Head of caudate nucleus (tissue), 42 donors: ENCODE results near the gene NELFB.
A peak's percentile ranks its signal among the peaks of the same experiment; 100 is the strongest.
"Not testable (repeated sequence)": the region's sequence is repeated elsewhere in the genome, so short reads cannot be mapped to it uniquely, and the experiment has no call there.

ENCODE experiments used
- DNase-seq, 42 donors: peaks; one replicate each; pipeline versions ENCODE4 v3.0.0 to v3.0.0-alpha.2; 2020 to 2021; ENCODE audit warnings: mixed read lengths in 7 of 42
- intact Hi-C: fragments of 100-400 bp; cut with DNase I; formaldehyde crosslinking; loops from one replicate; pipeline ENCODE4 v1.15.0; 2022

Gene NELFB

DNA sequence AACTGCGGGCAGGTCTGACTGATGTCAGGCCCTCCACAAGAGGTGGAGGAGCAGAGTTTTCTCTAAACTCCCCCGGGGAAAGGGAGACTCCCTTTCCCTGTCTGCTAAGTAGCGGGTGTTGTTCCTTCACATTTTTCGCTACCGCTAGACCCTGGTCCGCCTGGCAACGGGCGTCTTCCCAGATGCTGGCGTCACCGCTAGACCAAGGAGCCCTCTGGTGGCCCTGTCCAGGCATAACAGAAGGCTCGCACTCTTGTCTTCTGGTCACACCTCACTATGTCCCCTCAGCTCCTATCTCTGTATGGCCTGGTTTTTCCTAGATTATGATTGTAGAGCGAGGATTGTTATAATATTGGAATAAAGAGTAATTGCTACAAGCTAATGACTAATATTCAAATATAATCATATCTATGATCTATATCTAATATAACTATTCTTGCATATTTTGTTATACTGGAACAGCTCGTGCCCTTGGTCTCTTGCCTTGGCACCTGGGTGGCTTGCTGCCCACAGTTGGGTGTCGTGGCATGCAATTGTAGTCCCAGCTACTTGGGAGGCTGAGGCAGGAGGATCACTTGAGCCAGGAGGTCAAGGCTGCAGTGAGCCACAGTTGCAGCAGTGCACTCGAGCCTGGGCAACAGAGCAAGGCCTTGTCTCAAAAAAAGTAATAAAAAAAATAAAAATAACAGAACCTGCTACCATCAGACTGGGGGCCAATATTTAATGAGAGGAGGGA is 7.2 kb downstream of the NELFB start:
- intact Hi-C loops, result not testable (repeated sequence)
- peak in 13 of 42 donors; percentile 30 to 66 (median 45) for DNase-seq

DNA sequence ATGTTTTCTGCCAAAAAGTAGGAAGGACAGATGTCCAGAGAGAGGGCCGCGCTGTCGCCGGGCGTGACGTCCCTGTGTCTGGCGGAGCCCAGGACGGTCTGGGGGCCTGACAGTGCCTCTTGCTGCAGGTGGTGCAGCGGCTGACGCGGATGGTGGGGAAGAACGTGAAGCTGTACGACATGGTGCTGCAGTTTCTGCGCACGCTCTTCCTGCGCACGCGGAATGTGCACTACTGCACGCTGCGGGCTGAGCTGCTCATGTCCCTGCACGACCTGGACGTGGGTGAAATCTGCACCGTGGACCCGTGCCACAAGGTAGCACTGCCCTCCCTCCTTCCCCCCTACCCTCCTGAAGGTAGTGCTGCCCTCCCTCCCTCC is 7.8 kb downstream of the NELFB start:
- DNase-seq, result no peak
- intact Hi-C loops, result no loop called here

DNA sequence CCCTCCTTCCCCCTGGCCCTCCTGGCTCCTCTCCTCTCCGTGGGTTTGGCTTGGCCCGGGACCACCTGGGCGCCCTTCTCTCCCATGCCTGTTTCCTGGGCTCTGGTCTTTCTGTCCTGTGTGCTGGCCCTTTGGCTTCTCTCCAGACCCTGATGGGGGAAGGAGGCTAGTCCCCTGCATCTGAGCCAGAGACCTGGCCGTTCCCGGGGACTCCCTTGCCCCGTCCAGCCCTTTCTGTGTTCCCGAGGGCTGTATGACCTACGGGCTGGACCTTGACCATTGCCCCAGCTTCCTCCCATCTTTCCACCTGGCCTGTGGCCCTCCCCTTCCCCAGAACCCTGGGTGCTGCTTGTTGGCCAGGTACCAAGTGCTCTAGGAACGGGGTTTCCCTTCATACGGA is 8.4 kb downstream of the NELFB start:
- intact Hi-C loops, result no loop called here
- no peak for DNase-seq

- DNase-seq, result no peak
- intact Hi-C loops, result no loop called here
Measured at GRCh38 chr9:137264067-137264466, 8.9 kb downstream of the NELFB start.

DNA sequence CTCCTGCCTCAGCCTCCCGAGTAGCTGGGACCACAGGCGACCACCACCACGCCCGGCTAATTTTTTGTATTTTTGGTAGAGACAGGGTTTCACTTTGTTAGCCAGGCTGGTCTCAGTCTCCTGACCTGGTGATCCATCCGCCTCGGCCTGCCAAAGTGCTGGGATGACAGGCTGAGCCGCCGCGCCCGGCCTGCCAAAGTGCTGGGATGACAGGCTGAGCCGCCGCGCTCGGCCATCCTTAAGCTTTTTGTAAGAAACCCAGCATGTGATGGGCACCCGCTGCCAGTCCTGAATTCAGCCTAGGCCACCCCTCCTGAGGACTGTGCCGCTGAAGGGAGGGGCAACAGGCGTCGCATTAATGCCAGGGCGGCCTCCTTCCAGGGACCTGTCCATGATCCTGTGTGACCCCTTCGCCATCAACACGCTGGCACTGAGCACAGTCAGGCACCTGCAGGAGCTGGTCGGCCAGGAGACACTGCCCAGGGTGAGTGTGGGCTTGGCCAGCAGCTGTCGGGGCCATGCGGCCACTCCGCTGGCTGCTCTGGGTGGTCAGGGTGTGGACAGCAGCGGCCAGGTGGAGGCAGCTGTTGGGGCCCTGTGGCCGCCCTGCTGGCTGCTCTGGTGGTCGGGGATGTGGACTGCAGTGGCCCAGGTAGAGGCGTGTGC is 10.5 kb downstream of the NELFB start:
- no peak for DNase-seq

DNA sequence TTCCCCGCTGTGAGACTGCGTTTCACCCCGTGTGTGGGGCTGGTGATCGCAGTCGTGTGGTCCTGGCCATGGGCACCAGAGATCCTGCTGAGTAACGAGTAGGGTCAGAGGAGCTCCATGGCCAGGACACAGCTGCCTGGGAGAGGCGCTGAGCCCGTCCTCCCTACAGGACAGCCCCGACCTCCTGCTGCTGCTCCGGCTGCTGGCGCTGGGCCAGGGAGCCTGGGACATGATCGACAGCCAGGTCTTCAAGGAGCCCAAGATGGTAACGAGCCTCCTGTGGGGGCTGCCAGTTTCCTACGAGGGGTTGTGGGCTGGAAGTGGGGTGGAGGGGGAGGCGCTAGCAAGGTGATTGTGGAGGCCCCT is 11.0 kb downstream of the NELFB start:
- DNase-seq, result no peak
- intact Hi-C loops, result no loop called here

More for the DNA sequence above, 10.5 kb downstream of the NELFB start:
- intact Hi-C loops, result no loop called here

- no peak for DNase-seq
- intact Hi-C loops, result no loop called here
Measured at GRCh38 chr9:137266585-137267453, 11.7 kb downstream of the NELFB start.

DNA sequence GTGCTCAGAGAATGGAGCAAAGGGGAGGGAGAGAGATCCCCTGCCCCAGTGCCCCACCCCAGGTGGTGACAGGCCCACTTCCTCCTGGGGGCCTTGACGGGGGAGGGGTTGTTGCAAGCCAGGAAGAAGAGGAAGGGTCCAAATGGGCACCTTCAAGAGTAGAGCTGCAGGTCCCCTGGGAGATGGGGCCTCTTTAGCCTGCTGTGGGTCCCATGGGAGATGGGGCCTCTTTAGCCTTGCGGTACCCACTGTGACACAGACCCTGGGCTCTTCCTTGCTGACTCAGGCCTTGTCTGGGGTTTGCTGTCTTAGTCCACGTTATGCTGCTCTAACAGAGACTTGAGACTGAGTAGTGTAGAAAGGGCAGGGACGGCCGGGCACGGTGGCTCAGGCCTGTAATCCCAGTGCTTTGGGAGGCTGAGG is 12.8 kb downstream of the NELFB start:
- intact Hi-C loops, result no loop called here
- DNase-seq, result no peak

DNA sequence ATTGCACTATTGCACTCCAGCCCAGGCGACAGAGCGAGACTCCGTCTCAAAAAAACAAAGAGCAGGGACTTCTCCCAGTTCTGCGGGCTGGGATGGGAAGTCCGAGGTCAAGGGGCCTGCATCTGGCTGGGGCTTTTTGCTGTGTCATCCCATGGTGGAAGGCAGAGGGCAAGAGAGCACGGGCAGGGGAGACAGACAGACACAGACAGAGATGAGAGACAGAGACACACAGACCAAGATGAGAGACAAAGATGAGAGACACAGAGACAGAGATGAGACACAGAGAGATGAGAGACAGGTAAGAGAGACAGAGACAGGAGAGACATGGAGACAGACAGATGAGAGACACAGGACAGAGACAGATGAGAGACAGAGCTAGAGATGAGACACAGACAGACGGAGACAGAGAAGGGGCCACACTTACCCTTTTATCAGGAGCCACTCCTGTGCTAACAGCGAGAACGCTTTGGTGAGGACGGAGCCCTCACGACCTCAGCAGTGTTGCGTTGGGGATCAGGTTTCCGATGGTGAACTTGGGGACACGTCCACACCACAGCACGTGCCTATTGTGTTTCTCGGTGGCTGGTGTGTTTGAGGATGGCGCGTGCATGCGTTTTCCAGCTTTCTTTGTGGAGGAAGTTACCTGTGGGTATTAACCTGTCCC is 13.5 kb downstream of the NELFB start:
- DNase-seq, result no peak
- intact Hi-C loops, result no loop called here

- intact Hi-C loops, result no loop called here
- no peak for DNase-seq
Measured at GRCh38 chr9:137269231-137269772, 14.2 kb downstream of the NELFB start.

DNA sequence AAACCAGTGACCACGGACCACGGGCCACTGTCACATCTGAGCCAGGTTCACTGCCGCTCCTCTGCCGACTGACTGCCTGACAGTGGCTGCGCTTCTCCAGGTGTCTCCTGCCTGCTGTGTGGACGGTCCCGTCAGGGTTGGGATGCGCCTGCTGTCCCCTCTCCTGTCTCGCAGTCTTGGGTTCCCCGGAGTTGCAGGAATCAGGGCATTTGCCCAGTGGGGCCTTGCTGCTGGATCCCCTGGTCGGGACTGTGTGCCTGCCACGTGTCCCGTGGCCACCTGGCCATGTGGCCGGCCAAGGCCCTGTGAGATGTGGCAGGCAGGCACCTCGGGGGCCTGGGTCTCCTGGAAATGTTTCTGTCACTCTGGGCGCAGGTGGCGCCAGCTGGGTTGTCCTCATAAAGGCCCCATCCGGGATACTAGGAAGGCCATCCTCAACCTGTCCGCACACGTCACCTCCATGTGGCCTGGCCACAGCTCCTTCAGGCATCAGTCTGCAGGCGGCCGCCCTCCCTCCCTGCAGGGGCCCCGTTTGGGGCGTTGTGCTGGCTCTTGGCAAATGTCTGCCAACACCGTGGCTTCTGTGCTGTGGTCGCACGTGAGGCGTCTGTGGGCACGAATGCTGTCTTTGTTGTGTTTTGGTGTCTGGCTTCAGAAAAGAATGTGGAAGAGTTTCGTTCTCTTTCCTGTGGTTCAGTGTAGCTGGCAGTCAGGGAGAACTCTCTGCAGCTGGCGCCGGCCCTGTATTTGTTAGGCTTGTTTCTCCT is 16.0 kb downstream of the NELFB start:
- no peak for DNase-seq
- intact Hi-C loops, result no loop called here

GRCh38 chr9:137271696-137272076 is 16.6 kb downstream of the NELFB start:
- no peak for DNase-seq
- intact Hi-C loops, result no loop called here

DNA sequence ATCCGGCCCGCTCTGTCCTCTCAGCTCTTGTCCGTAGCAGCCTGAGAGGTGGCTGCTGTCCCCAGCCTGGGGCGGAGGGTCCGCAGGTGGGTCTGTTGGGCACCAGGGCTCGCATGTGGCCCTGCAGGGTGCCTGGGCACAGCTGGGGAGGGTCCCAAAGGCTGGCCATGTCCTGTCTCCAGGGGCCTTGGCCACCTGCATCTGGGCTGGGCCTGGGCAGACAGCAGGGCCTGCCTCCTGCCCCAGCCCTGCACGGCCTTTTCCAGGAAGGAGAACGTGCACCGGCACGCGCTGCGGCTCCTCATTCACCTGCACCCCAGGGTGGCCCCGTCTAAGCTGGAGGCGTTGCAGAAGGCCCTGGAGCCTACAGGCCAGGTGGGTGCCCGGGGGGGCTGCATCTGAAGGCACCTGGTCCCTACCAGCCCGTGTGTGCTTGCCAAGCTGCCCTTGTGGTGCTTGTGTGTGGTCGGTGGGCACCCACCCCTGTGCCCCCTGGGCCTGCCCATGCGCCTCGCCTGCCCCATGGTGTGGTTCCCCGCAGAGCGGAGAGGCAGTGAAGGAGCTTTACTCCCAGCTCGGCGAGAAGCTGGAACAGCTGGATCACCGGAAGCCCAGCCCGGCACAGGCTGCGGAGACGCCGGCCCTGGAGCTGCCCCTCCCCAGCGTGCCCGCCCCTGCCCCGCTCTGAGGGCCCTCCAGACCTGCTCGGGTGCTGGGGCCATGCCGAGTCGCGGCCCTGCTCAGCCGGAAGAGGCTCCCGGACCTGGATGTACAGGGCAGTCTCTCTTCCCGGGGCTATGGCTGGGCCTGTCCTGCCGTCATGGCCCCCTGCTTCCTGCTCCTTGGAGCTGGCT is 17.3 kb downstream of the NELFB start:
- intact Hi-C loops, result no loop called here
- no peak for DNase-seq

- intact Hi-C loops, result no loop called here
- no peak for DNase-seq
Measured at GRCh38 chr9:137273095-137273490, 18.0 kb downstream of the NELFB start.

DNA sequence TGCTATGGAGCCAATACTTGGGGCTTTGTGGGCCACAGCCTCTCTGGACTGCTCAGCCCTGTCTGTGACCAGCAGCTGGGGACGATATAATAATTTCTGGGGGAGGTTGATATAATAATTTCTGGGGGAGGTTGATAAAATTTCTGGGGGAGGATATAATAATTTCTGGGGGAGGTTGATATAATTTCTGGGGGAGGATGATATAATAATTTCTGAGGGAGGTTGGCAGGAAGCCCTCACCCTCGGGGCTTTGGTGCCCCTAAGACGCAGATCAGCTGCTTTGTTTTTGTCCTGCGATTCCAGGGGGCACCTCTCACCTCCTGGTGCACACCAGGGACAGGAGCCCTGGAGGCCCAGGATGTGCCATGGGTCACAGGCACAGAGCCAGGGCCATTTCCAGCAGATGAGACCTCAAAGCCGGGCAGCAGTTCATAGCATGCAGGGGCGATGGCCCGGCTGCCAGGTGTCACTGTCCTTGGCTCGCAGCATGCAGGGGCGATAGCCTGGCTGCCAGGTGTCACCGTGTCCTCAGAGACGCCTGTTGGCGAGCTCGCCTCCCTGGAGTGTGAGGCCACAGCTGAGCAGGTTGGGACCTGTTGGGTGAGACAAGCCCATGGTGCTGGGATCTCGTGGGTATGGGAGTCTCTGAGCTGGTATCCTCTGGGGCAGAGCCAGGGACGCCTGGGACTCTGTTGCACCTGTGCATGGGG is 18.6 kb downstream of the NELFB start:
- no peak for DNase-seq
- intact Hi-C loops, result no loop called here

GRCh38 chr9:137275203-137275587 is 20.1 kb downstream of the NELFB start:
- DNase-seq, result no peak
- intact Hi-C loops, result no loop called here
